ENCODE results near the gene ZNF792. TPM values are rescaled to one million over a fixed set of nuclear protein-coding genes. Genes with fewer than 3 reads are reported as not detected.
"Not testable (repeated sequence)": the region's sequence is repeated elsewhere in the genome, so short reads cannot be mapped to it uniquely, and the experiment has no call there.

Gene ZNF792
- total RNA-seq (10 to 100 TPM; 10.3 to 10.4 TPM), polyA plus RNA-seq (ENCODE audit: insufficient read length in 2 of 2) (1 to 10 TPM; 2.9 to 3.8 TPM)
- long read RNA-seq, donor 1 = 0 reads
- long read RNA-seq, donor 2 = 0 reads
- long read RNA-seq, donor 3 = 0 reads
- long read RNA-seq, donor 4, partial matches to known transcripts = 0 of 2 reads
- long read RNA-seq, donor 4, other reads (novel, unspliced or antisense) = 0 of 2 reads

- peaks cover 28% of the 10 kb centered on the region for H3K36me3 ChIP-seq (ENCODE audit: control insufficient read depth, insufficient read depth, low read length)
- DNase-seq (ENCODE audit: low read depth in 4 of 6, low spot score in 6 of 6) = peak in 5 of 6 donors; percentile 35 to 87 (median 48)
- peaks cover 29% of the 10 kb centered on the region for H3K4me1 ChIP-seq (ENCODE audit: control insufficient read depth, insufficient read depth, low read length)
- H3K27ac ChIP-seq (ENCODE audit: low read depth, low read length) = peak within 1 kb of the TSS; percentile 25
- under 1% methylated on average over 74 of the region's 78 CpGs for WGBS (ENCODE audit: insufficient coverage)
- peak within 1 kb of the TSS; percentile 68 for H3K4me3 ChIP-seq (ENCODE audit: low read depth, low read length)
- H3K9me3 ChIP-seq (ENCODE audit: control insufficient read depth, insufficient read depth, low read length) = peaks cover 7% of the 10 kb centered on the region
- H3K27me3 ChIP-seq (ENCODE audit: control insufficient read depth, insufficient read depth, low read length) = no peaks in the 10 kb centered on the region
Observed at GRCh38 chr19:34963573-34964406, at the start of gene ZNF792. Gene ZNF792 (minus strand): TSS chr19:34964229. CDS start chr19:34963662, 567 bp downstream.

GRCh38 chr19:35013041-35013819 is 49.2 kb upstream of the ZNF792 start:
- Histone ChIP-seq H3K4me3 (ENCODE audit: low read depth, low read length) (no peak overlapping the region), H3K36me3 (ENCODE audit: control insufficient read depth, insufficient read depth, low read length) (peaks cover 96% of the 10 kb centered on the region), H3K27ac (ENCODE audit: low read depth, low read length) (no peak overlapping the region), H3K27me3 (ENCODE audit: control insufficient read depth, insufficient read depth, low read length) (no peaks in the 10 kb centered on the region), H3K9me3 (ENCODE audit: control insufficient read depth, insufficient read depth, low read length) (no peaks in the 10 kb centered on the region), H3K4me1 (ENCODE audit: control insufficient read depth, insufficient read depth, low read length) (peaks cover 8% of the 10 kb centered on the region)
- peak in 2 of 6 donors; percentile 31 to 69 for DNase-seq (ENCODE audit: low read depth in 4 of 6, low spot score in 6 of 6)
- 58% methylated on average over 30 of the region's 32 CpGs for WGBS (ENCODE audit: insufficient coverage)

- no peak overlapping the region for H3K27ac ChIP-seq (ENCODE audit: low read depth, low read length)
- H3K36me3 ChIP-seq (ENCODE audit: control insufficient read depth, insufficient read depth, low read length) = peaks cover 89% of the 10 kb centered on the region
- H3K9me3 ChIP-seq (ENCODE audit: control insufficient read depth, insufficient read depth, low read length) = no peaks in the 10 kb centered on the region
- H3K4me3 ChIP-seq (ENCODE audit: low read depth, low read length) = no peak overlapping the region
- DNase-seq (ENCODE audit: low read depth in 4 of 6, low spot score in 6 of 6) = no peak
- 87% methylated on average over 17 of the region's 18 CpGs for WGBS (ENCODE audit: insufficient coverage)
- H3K27me3 ChIP-seq (ENCODE audit: control insufficient read depth, insufficient read depth, low read length) = no peaks in the 10 kb centered on the region
- peaks cover 8% of the 10 kb centered on the region for H3K4me1 ChIP-seq (ENCODE audit: control insufficient read depth, insufficient read depth, low read length)
Observed at GRCh38 chr19:35011737-35012682, 48.0 kb upstream of the ZNF792 start.

- H3K27me3 ChIP-seq (ENCODE audit: control insufficient read depth, insufficient read depth, low read length) = no peaks in the 10 kb centered on the region
- 86% methylated on average over 10 of the region's 13 CpGs for WGBS (ENCODE audit: insufficient coverage)
- no peak for DNase-seq (ENCODE audit: low read depth in 4 of 6, low spot score in 6 of 6)
- H3K4me1 ChIP-seq (ENCODE audit: control insufficient read depth, insufficient read depth, low read length) = peaks cover 8% of the 10 kb centered on the region
- peaks cover 88% of the 10 kb centered on the region for H3K36me3 ChIP-seq (ENCODE audit: control insufficient read depth, insufficient read depth, low read length)
- H3K9me3 ChIP-seq (ENCODE audit: control insufficient read depth, insufficient read depth, low read length) = no peaks in the 10 kb centered on the region
- H3K27ac ChIP-seq (ENCODE audit: low read depth, low read length) = no peak overlapping the region
- H3K4me3 ChIP-seq (ENCODE audit: low read depth, low read length) = no peak overlapping the region
Observed at GRCh38 chr19:35011091-35011689, 47.2 kb upstream of the ZNF792 start.

- Histone ChIP-seq H3K36me3 (ENCODE audit: control insufficient read depth, insufficient read depth, low read length) (peaks cover 85% of the 10 kb centered on the region), H3K4me3 (ENCODE audit: low read depth, low read length) (no peak overlapping the region), H3K4me1 (ENCODE audit: control insufficient read depth, insufficient read depth, low read length) (peaks cover 8% of the 10 kb centered on the region), H3K27me3 (ENCODE audit: control insufficient read depth, insufficient read depth, low read length) (no peaks in the 10 kb centered on the region), H3K9me3 (ENCODE audit: control insufficient read depth, insufficient read depth, low read length) (no peaks in the 10 kb centered on the region), H3K27ac (ENCODE audit: low read depth, low read length) (no peak overlapping the region)
- 93% methylated on average over 17 of the region's 36 CpGs for WGBS (ENCODE audit: insufficient coverage)
- no peak for DNase-seq (ENCODE audit: low read depth in 4 of 6, low spot score in 6 of 6)
Observed at GRCh38 chr19:35009424-35010415, 45.7 kb upstream of the ZNF792 start.

GRCh38 chr19:35008891-35009341 is 44.9 kb upstream of the ZNF792 start:
- DNase-seq (ENCODE audit: low read depth in 4 of 6, low spot score in 6 of 6) = no peak
- WGBS (ENCODE audit: insufficient coverage) = 98% methylated on average over 6 of the region's 12 CpGs
- Histone ChIP-seq H3K27ac (ENCODE audit: low read depth, low read length) (no peak overlapping the region), H3K27me3 (ENCODE audit: control insufficient read depth, insufficient read depth, low read length) (no peaks in the 10 kb centered on the region), H3K9me3 (ENCODE audit: control insufficient read depth, insufficient read depth, low read length) (no peaks in the 10 kb centered on the region), H3K4me1 (ENCODE audit: control insufficient read depth, insufficient read depth, low read length) (peaks cover 8% of the 10 kb centered on the region), H3K4me3 (ENCODE audit: low read depth, low read length) (no peak overlapping the region), H3K36me3 (ENCODE audit: control insufficient read depth, insufficient read depth, low read length) (peaks cover 81% of the 10 kb centered on the region)

GRCh38 chr19:35007427-35007826 is 43.4 kb upstream of the ZNF792 start:
- not testable (repeated sequence) for H3K27me3 ChIP-seq (ENCODE audit: control insufficient read depth, insufficient read depth, low read length); H3K9me3 ChIP-seq (ENCODE audit: control insufficient read depth, insufficient read depth, low read length); DNase-seq (ENCODE audit: low read depth in 4 of 6, low spot score in 6 of 6); H3K27ac ChIP-seq (ENCODE audit: low read depth, low read length); H3K4me3 ChIP-seq (ENCODE audit: low read depth, low read length)
- Histone ChIP-seq H3K36me3 (ENCODE audit: control insufficient read depth, insufficient read depth, low read length) (peaks cover 79% of the 10 kb centered on the region), H3K4me1 (ENCODE audit: control insufficient read depth, insufficient read depth, low read length) (peaks cover 16% of the 10 kb centered on the region)
- WGBS (ENCODE audit: insufficient coverage) = no CpG with 5 or more reads among the region's 8 CpGs

- Histone ChIP-seq H3K36me3 (ENCODE audit: control insufficient read depth, insufficient read depth, low read length) (peaks cover 79% of the 10 kb centered on the region), H3K9me3 (ENCODE audit: control insufficient read depth, insufficient read depth, low read length) (no peaks in the 10 kb centered on the region), H3K27ac (ENCODE audit: low read depth, low read length) (no peak overlapping the region), H3K27me3 (ENCODE audit: control insufficient read depth, insufficient read depth, low read length) (no peaks in the 10 kb centered on the region), H3K4me1 (ENCODE audit: control insufficient read depth, insufficient read depth, low read length) (peaks cover 16% of the 10 kb centered on the region), H3K4me3 (ENCODE audit: low read depth, low read length) (no peak overlapping the region)
- DNase-seq (ENCODE audit: low read depth in 4 of 6, low spot score in 6 of 6) = no peak
- 98% methylated on average over 5 of the region's 5 CpGs for WGBS (ENCODE audit: insufficient coverage)
Observed at GRCh38 chr19:35006999-35007365, 43.0 kb upstream of the ZNF792 start.
